H9 (cell line): Measurements from ENCODE around the gene SLC9A9. TPM values are rescaled to one million over a fixed set of nuclear protein-coding genes. Genes with fewer than 3 reads are reported as not detected.

Experiments used
- DNase-seq: peaks from one replicate; pipeline ENCODE4 v3.0.0-alpha.2; 2017
- H2AFZ ChIP-seq: one replicate; pipeline ENCODE4 v1.6.1; 2013; ENCODE audit warnings: mild to moderate bottlenecking, low read length, control low read depth, moderate library complexity
- H2AK5ac ChIP-seq: 2 replicates; pipeline ENCODE4 v1.6.1; 2013; ENCODE audit warnings: low read length, control low read depth, mixed read lengths; ENCODE audit not compliant: insufficient read length
- H2BK120ac ChIP-seq: one replicate; pipeline ENCODE4 v1.6.1; 2013; ENCODE audit warnings: low read depth, mild to moderate bottlenecking, low read length, control low read depth, inconsistent platforms; ENCODE audit not compliant: poor library complexity, severe bottlenecking
- H2BK12ac ChIP-seq: 2 replicates; pipeline ENCODE4 v1.6.1; 2013; ENCODE audit warnings: low read length, control low read depth, mixed read lengths, low read depth; ENCODE audit not compliant: insufficient read length
- H2BK15ac ChIP-seq: 2 replicates; pipeline ENCODE4 v1.6.1; 2013; ENCODE audit warnings: low read depth, low read length, control low read depth
- H2BK20ac ChIP-seq: one replicate; pipeline ENCODE4 v1.6.1; 2013; ENCODE audit warnings: low read depth, mild to moderate bottlenecking, low read length, control low read depth, inconsistent platforms; ENCODE audit not compliant: poor library complexity, severe bottlenecking
- H2BK5ac ChIP-seq: 2 replicates; pipeline ENCODE4 v1.6.1; 2013; ENCODE audit warnings: low read length, control low read depth, mixed read lengths; ENCODE audit not compliant: insufficient read length
- H3K14ac ChIP-seq: 2 replicates; pipeline ENCODE4 v1.6.1; 2013; ENCODE audit warnings: low read length, control low read depth; ENCODE audit not compliant: insufficient read depth
- H3K18ac ChIP-seq: 2 replicates; pipeline ENCODE4 v1.6.1; 2013; ENCODE audit warnings: low read depth, mild to moderate bottlenecking, mixed read lengths, low read length, control low read depth; ENCODE audit not compliant: insufficient read length
- H3K23ac ChIP-seq: 2 replicates; pipeline ENCODE4 v1.6.1; 2013; ENCODE audit warnings: low read length, control low read depth, mixed read lengths, low read depth; ENCODE audit not compliant: insufficient read length
- H3K23me2 ChIP-seq: 2 replicates; pipeline ENCODE4 v1.6.1; 2013; ENCODE audit warnings: low read depth, mild to moderate bottlenecking, mixed read lengths, low read length, control low read depth; ENCODE audit not compliant: insufficient read length, poor library complexity, severe bottlenecking
- H3K27ac ChIP-seq: 2 replicates; pipeline ENCODE4 v1.5.1; 2013; ENCODE audit warnings: low read length, control low read depth, mixed read lengths, low read depth; ENCODE audit not compliant: insufficient read length
- H3K27me3 ChIP-seq: 2 replicates; pipeline ENCODE4 v1.6.1; 2013; ENCODE audit warnings: low read length, control low read depth, inconsistent platforms; ENCODE audit not compliant: insufficient read depth
- H3K4ac ChIP-seq: 2 replicates; pipeline ENCODE4 v1.6.1; 2013; ENCODE audit warnings: low read depth, mild to moderate bottlenecking, control low read depth, inconsistent platforms, low read length, moderate library complexity
- H3K4me1 ChIP-seq: 2 replicates; pipeline ENCODE4 v1.6.1; 2013; ENCODE audit warnings: low read length, control low read depth, inconsistent platforms; ENCODE audit not compliant: insufficient read depth
- H3K4me2 ChIP-seq: 2 replicates; pipeline ENCODE4 v1.6.1; 2013; ENCODE audit warnings: low read length, control low read depth, mixed read lengths; ENCODE audit not compliant: insufficient read length, insufficient read depth
- H3K56ac ChIP-seq: 2 replicates; pipeline ENCODE4 v1.6.1; 2013; ENCODE audit warnings: low read depth, mild to moderate bottlenecking, mixed read lengths, low read length, control low read depth; ENCODE audit not compliant: insufficient read length
- H3K79me1 ChIP-seq: 2 replicates; pipeline ENCODE4 v1.6.1; 2013; ENCODE audit warnings: low read depth, mild to moderate bottlenecking, moderate library complexity, low read length, control low read depth, inconsistent platforms; ENCODE audit not compliant: insufficient read depth, poor library complexity, severe bottlenecking
- H3K79me2 ChIP-seq: 2 replicates; pipeline ENCODE4 v1.6.1; 2013; ENCODE audit warnings: low read length, control low read depth, inconsistent platforms; ENCODE audit not compliant: insufficient read depth
- H3K9ac ChIP-seq: 2 replicates; pipeline ENCODE4 v1.6.1; 2013; ENCODE audit warnings: low read length, control low read depth, mixed read lengths; ENCODE audit not compliant: insufficient read length; ENCODE audit errors: extremely low read depth
- H3K9me3 ChIP-seq: one replicate; pipeline ENCODE4 v1.6.1; 2013; ENCODE audit warnings: low read depth, low read length, inconsistent platforms; ENCODE audit not compliant: control insufficient read depth
- H3T11ph ChIP-seq: one replicate; pipeline ENCODE4 v1.6.1; 2013; ENCODE audit warnings: mild to moderate bottlenecking, low read length, control low read depth, inconsistent platforms
- H4K20me1 ChIP-seq: one replicate; pipeline ENCODE4 v1.6.1; 2013; ENCODE audit not compliant: control insufficient read depth, insufficient read length, insufficient read depth
- H4K5ac ChIP-seq: 2 replicates; pipeline ENCODE4 v1.6.1; 2013; ENCODE audit warnings: low read depth, mild to moderate bottlenecking, mixed read lengths, low read length, control low read depth; ENCODE audit not compliant: insufficient read length
- H4K8ac ChIP-seq: replicated peaks from 2 replicates; pipeline ENCODE4 v1.6.1; 2013; ENCODE audit warnings: low read length, control low read depth, mixed read lengths, low read depth; ENCODE audit not compliant: insufficient read length
- H4K91ac ChIP-seq: 2 replicates; pipeline ENCODE4 v1.6.1; 2013; ENCODE audit warnings: low read depth, mild to moderate bottlenecking, moderate library complexity, mixed read lengths, low read length, control low read depth; ENCODE audit not compliant: insufficient read length
- H3K27ac Mint-ChIP-seq, 3 experiments: 2 replicates in 2 of 3; 3 replicates in 1 of 3; pipeline ENCODE4 v1.8.0; 2020 to 2021; ENCODE audit warnings: mixed read lengths in 3 of 3, mild to moderate bottlenecking in 1 of 3, moderate library complexity in 1 of 3
- H3K27me3 Mint-ChIP-seq: 2 replicates; pipeline ENCODE4 v1.8.0; 2021; ENCODE audit warnings: low read depth, mild to moderate bottlenecking, moderate library complexity, mixed read lengths
- H3K36me3 Mint-ChIP-seq, 3 experiments: 2 replicates in 2 of 3; 3 replicates in 1 of 3; pipeline ENCODE4 v1.8.0; 2020 to 2021; ENCODE audit warnings: low read depth in 3 of 3, mixed read lengths in 3 of 3; ENCODE audit not compliant: insufficient read depth in 1 of 3
- H3K4me1 Mint-ChIP-seq, 2 experiments: 2 replicates each; pipeline ENCODE4 v1.8.0; 2020; ENCODE audit warnings: mixed read lengths in 2 of 2
- H3K4me3 Mint-ChIP-seq, 2 experiments: 2 replicates in 1 of 2; 3 replicates in 1 of 2; pipeline ENCODE4 v1.8.0; 2020 to 2021; ENCODE audit warnings: mild to moderate bottlenecking in 2 of 2, mixed read lengths in 2 of 2, moderate library complexity in 1 of 2
- H3K9me3 Mint-ChIP-seq, 2 experiments: 2 replicates in 1 of 2; 3 replicates in 1 of 2; pipeline ENCODE4 v1.8.0; 2020; ENCODE audit warnings: mild to moderate bottlenecking in 2 of 2, mixed read lengths in 2 of 2, moderate library complexity in 1 of 2
- total RNA-seq: library from RNA; stranded (reverse); gene quantifications from 2 replicates; pipeline ENCODE4 v1.2.1, GENCODE V29; 2021
- TF ChIP-seq, protein P1 (sequence below): fragments of 200-600 bp; sonication (generic); conservative IDR thresholded peaks from 3 replicates; pipeline ENCODE4 v1.8.0; 2021; ENCODE audit warnings: antibody characterized with exemption, mild to moderate bottlenecking

SLC9A9 gene
- total RNA-seq, 1 experiment from 2014 or later, result 0.35 TPM

DNA sequence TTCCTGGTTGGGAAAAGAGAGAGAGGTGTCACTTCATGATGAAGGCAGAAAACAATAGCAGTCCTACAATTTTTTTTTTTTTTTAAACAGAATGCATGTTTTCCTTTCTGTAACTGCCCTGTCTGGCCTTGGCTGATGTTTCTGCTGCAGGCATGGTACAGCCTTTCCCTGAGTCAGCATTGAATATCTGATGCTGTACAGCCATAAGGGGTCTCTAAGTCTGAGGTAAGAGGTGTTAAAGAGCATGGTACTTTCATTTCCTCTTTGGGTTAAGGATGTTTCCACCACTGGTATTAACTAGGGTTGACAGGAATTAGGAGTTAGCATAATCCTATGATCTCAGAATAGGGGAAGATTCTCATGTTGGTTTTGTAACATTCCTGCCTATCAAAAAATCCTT, 581.3 kb downstream of the SLC9A9 start:
- Histone ChIP-seq H2BK120ac (no peak overlapping the region), H3K79me1 (no peaks in the 10 kb centered on the region), H2BK20ac (no peak overlapping the region), H2AFZ (no peak overlapping the region), H4K20me1 (no peaks in the 10 kb centered on the region), H3K4me1 (no peaks in the 10 kb centered on the region), H2BK15ac (no peak overlapping the region), H3K27ac (no peak overlapping the region), H3K23me2 (no peaks in the 10 kb centered on the region), H3T11ph (no peak overlapping the region), H3K9ac (no peak overlapping the region), H3K4ac (no peak overlapping the region), H4K91ac (no peak overlapping the region), H3K79me2 (no peaks in the 10 kb centered on the region), H3K9me3 (no peaks in the 10 kb centered on the region), H3K56ac (no peak overlapping the region), H3K14ac (no peak overlapping the region), H2BK5ac (no peak overlapping the region), H4K8ac (no peak overlapping the region), H3K23ac (no peak overlapping the region), H3K27me3 (no peaks in the 10 kb centered on the region), H2AK5ac (no peak overlapping the region), H3K18ac (no peak overlapping the region), H2BK12ac (no peak overlapping the region), H4K5ac (no peak overlapping the region), H3K4me2 (no peak overlapping the region)
- H3K9me3 Mint-ChIP-seq, result no peaks in the 10 kb centered on the region
- no peak overlapping the region for H3K4me3 Mint-ChIP-seq
- H3K27ac Mint-ChIP-seq, result 0 out of 7 replicates have a peak overlapping the region, but pooled peaks of 1 of the 3 experiments have one; percentile 40
- TF ChIP-seq, protein P1, sequence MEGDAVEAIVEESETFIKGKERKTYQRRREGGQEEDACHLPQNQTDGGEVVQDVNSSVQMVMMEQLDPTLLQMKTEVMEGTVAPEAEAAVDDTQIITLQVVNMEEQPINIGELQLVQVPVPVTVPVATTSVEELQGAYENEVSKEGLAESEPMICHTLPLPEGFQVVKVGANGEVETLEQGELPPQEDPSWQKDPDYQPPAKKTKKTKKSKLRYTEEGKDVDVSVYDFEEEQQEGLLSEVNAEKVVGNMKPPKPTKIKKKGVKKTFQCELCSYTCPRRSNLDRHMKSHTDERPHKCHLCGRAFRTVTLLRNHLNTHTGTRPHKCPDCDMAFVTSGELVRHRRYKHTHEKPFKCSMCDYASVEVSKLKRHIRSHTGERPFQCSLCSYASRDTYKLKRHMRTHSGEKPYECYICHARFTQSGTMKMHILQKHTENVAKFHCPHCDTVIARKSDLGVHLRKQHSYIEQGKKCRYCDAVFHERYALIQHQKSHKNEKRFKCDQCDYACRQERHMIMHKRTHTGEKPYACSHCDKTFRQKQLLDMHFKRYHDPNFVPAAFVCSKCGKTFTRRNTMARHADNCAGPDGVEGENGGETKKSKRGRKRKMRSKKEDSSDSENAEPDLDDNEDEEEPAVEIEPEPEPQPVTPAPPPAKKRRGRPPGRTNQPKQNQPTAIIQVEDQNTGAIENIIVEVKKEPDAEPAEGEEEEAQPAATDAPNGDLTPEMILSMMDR, result no peak
- H3K27me3 Mint-ChIP-seq, result no peaks in the 10 kb centered on the region
- peaks cover 3 to 8% of the 10 kb centered on the region in 2 experiments; a peak in 2 of 4 replicates for H3K4me1 Mint-ChIP-seq
- DNase-seq, result no peak
- no peaks in the 10 kb centered on the region for H3K36me3 Mint-ChIP-seq
